Measurements from ENCODE around the gene NT5DC3. TPM values are rescaled to one million over a fixed set of nuclear protein-coding genes. Genes with fewer than 3 reads are reported as not detected.

NT5DC3 gene
- total and polyA plus RNA-seq, 8 donors = 2.6 to 6.4 (median 4.0) TPM

DNA sequence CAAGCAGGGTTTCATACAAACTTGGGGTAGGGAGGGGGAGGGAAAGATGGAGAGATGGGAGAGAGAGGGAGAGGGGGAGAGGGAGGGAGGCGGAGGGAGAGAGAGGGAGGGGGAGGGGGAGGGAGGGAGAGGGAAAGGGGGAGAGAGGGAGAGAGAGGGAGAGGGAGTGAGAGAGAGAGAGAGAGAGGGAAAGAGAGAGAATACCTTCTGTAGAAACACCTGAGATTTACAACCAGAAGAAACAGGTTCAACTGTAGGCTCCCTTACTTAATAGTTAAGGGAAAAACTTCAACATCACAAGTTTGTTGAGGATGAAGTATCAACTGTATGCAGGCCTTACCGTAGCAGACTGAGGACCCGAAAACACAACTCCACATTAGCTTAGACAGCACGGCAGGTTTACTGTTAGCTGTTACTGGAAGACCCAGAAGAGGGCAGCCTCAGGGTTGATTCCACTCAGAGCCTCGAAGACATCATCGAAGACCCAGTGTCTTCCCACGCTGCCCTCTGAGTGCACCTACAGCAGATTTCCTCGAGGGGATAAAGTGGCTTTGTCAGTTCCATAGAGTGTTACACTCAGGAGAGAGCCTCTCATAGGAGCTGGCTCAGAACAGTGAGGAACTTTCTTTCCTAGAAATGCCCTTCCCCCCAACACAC lies 72.4 kb downstream of the NT5DC3 start:
- Histone ChIP-seq H3K9me3 (no peaks in the 10 kb centered on the region), H3K36me3 (no peaks in the 10 kb centered on the region), H3K27ac (no peak overlapping the region), H3K4me1 (peaks cover 0 to 6% (median 0%) of the 10 kb centered on the region in 3 donors), H3K27me3 (no peaks in the 10 kb centered on the region), H3K4me3 (no peak overlapping the region)
- DNase-seq = no peak
- intact Hi-C loops (cut with DNase I) = no loop called here
- no peak for FAIRE-seq
- 81 to 92% methylated on average over 7 of the region's 8 CpGs for WGBS, 2 donors
- ATAC-seq = no peak
- TF ChIP-seq, protein P1, sequence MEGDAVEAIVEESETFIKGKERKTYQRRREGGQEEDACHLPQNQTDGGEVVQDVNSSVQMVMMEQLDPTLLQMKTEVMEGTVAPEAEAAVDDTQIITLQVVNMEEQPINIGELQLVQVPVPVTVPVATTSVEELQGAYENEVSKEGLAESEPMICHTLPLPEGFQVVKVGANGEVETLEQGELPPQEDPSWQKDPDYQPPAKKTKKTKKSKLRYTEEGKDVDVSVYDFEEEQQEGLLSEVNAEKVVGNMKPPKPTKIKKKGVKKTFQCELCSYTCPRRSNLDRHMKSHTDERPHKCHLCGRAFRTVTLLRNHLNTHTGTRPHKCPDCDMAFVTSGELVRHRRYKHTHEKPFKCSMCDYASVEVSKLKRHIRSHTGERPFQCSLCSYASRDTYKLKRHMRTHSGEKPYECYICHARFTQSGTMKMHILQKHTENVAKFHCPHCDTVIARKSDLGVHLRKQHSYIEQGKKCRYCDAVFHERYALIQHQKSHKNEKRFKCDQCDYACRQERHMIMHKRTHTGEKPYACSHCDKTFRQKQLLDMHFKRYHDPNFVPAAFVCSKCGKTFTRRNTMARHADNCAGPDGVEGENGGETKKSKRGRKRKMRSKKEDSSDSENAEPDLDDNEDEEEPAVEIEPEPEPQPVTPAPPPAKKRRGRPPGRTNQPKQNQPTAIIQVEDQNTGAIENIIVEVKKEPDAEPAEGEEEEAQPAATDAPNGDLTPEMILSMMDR (IDR thresholded peaks at IDR 0.05) = no peak

- 91 to 92% methylated on average over 6 of the region's 6 CpGs for whole genome bisulfite sequencing, 2 donors
- ATAC-seq = no peak
- DNase-seq = no peak
- H3K4me3 ChIP-seq = no peak overlapping the region
- no peaks in the 10 kb centered on the region for H3K36me3 ChIP-seq
- no peaks in the 10 kb centered on the region for H3K4me1 ChIP-seq
- no peak for FAIRE-seq
- no peak overlapping the region for H3K27ac ChIP-seq
- intact Hi-C loops (cut with DNase I) = no loop called here
- no peaks in the 10 kb centered on the region for H3K27me3 ChIP-seq
- H3K9me3 ChIP-seq = no peaks in the 10 kb centered on the region
- TF ChIP-seq, protein P1 (IDR thresholded peaks at IDR 0.05) = no peak
These were observed 75.0 kb downstream of the NT5DC3 start for GRCh38 chr12:103766028-103766427.

- no peak for DNase-seq
- no peak overlapping the region for H3K27ac ChIP-seq
- H3K9me3 ChIP-seq = no peaks in the 10 kb centered on the region
- no peaks in the 10 kb centered on the region for H3K36me3 ChIP-seq
- TF ChIP-seq, protein P1 (IDR thresholded peaks at IDR 0.05) = no peak
- H3K4me1 ChIP-seq = no peaks in the 10 kb centered on the region
- H3K4me3 ChIP-seq = no peak overlapping the region
- intact Hi-C loops (cut with DNase I) = no loop called here
- no peaks in the 10 kb centered on the region for H3K27me3 ChIP-seq
- FAIRE-seq = no peak
- ATAC-seq = no peak
- WGBS, 2 donors = 96 to 97% methylated on average over 5 of the region's 5 CpGs
These were observed 75.7 kb downstream of the NT5DC3 start for GRCh38 chr12:103765322-103765721.

DNA sequence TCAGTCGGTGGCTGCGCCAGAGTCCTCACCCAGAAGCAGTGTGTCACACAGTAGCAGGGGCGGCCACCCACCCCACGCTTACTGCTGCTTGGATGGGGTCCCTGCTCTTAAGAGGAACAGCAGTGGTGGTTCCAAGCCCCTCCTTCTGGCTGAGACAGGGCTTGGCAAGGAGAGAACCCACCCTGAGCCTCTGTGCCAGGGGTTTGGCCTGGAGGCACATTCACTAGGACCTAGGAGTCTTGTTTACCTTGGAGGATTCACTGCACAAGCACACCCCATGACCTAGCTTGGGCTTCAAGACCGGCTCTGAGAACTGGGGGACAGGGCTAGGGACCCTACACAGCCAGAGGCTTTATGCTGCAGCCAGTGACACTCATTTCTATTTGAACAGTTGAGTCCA lies 78.6 kb downstream of the NT5DC3 start:
- 77 to 87% methylated on average over 5 of the region's 5 CpGs for WGBS, 2 donors
- Histone ChIP-seq H3K9me3 (no peaks in the 10 kb centered on the region), H3K27me3 (no peaks in the 10 kb centered on the region), H3K4me3 (no peak overlapping the region), H3K36me3 (no peaks in the 10 kb centered on the region), H3K27ac (no peak overlapping the region), H3K4me1 (no peaks in the 10 kb centered on the region)
- FAIRE-seq = no peak
- TF ChIP-seq, protein P1 (IDR thresholded peaks at IDR 0.05) = no peak
- no peak for DNase-seq
- ATAC-seq = no peak
- intact Hi-C loops (cut with DNase I) = no loop called here

DNA sequence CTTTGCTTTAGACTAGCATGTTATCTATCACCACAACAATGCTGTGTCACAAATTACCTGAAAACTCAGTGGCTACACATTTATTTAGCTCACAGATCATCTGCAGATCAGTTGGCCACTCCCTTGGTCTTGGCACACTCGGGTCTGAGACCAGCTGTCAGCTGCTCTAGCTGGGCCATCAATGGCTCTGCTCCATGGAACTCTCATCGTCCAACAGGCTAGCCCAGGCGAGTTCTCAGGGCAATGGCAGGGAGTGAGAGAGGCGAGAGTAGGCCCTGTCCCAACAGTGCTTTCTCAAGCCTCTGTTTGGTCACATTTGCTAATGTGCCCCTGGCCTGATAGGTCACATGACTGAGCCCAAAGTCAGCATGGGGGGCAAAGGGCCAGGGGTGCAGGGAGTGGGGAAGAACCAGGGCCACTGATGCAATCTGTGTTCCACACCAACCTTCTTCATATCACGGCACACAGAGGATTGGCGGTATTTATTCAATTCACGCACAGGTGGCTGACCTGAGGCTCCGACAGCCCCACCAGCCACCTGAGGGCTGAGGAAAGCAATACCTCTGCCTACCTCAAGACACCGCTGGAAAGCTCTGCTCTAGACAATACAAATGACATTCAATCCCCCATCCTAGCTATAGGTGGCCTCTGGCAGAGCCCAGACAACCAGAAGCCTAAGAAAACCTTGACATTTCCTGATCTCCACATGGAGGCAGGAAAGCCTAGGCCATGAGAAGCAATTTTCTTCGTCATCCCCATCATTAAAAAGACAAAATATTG lies 82.5 kb downstream of the NT5DC3 start:
- 81 to 94% methylated on average over 10 of the region's 10 CpGs for WGBS, 2 donors
- no peak for ATAC-seq

More for the DNA sequence above, 82.5 kb downstream of the NT5DC3 start:
- no peaks in the 10 kb centered on the region for H3K9me3 ChIP-seq
- intact Hi-C loops (cut with DNase I) = no loop called here
- TF ChIP-seq, protein P1 (IDR thresholded peaks at IDR 0.05) = no peak
- no peaks in the 10 kb centered on the region for H3K36me3 ChIP-seq
- H3K27me3 ChIP-seq = no peaks in the 10 kb centered on the region
- H3K4me3 ChIP-seq = no peak overlapping the region
- no peaks in the 10 kb centered on the region for H3K4me1 ChIP-seq
- DNase-seq (no peak), FAIRE-seq (no peak)
- no peak overlapping the region for H3K27ac ChIP-seq
